DMS53 treated with DMSO at 0.1 percent for 48 hours (cell line): ENCODE data around the gene PXN.
"Not testable (repeated sequence)": the region's sequence is repeated elsewhere in the genome, so short reads cannot be mapped to it uniquely, and the experiment has no call there.

Experiments
- DNase-seq: peaks from one replicate; lab custom pipeline; 2025; ENCODE audit not compliant: unreplicated experiment; lab: John Stamatoyannopoulos, UW

Gene PXN

DNA sequence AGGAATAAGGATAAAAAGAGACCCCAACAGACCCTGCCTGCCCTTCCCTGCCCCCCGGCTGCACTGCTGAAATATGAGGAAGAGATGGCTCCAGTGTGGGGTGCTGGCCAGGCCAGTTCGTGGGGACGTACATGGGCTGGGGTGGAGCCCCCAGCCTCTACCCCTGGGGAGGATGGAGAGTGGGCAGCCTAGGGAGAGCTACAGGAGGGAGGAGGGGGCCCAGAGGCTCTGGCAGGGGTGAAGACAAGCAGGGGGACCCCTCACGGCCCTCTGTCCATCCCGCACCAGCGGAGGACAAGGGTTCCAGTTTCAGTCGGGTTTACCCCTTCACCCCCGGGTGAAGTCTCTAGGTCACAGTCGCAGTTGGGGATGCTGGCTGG, 53.6 kb downstream of the PXN start:
- no peak for DNase-seq

DNA sequence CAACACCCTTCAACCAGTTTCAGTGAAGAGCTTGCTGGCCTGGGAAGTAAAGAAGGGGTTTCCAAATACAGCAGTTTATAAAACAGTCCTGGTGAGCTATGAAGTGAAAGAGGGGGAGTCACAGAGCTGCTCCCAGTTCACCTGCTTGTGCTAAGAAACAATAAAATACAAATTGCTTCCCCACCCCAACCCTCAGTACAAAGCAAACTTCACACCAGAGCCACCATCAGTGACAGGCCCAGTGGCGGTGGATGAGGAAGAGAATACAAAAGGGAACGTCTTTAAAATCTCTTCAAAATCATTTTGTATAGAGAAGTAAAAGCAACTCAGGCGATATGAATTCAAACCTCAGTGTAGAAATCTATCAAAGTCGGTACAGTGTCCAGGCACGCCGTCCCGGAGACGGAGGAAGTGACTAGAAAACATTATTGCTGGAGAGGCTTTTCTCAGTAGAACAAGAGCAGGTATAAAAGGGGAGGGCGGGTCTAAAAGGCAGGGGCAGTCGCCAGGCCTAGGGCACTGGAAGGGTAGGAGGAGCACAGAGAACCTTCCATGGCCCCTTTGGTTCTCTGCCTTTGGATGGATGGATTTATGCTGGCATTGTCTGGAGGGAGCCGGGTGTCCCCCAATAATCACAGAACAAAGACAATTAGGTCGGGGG, 54.2 kb downstream of the PXN start:
- no peak for DNase-seq

DNA sequence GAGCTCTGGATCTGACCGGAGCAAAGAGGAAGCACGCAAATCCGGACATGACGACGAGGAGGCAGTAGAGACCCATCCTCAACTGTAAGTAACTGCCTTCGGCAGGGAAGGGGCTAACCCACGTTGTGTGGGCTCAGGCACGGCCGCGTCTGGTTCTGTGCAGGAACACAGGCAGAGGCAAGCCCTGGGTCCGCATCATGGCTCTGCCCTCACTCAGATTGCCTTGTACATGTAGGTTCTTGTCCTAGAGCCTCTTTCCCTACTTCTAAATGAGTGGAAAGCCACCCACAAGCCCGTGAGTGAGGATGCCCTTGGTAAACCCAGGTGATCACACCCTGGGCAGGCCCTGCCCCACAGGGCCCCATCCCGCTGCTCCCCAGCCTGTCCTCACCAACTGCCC, 55.7 kb downstream of the PXN start:
- no peak for DNase-seq

DNA sequence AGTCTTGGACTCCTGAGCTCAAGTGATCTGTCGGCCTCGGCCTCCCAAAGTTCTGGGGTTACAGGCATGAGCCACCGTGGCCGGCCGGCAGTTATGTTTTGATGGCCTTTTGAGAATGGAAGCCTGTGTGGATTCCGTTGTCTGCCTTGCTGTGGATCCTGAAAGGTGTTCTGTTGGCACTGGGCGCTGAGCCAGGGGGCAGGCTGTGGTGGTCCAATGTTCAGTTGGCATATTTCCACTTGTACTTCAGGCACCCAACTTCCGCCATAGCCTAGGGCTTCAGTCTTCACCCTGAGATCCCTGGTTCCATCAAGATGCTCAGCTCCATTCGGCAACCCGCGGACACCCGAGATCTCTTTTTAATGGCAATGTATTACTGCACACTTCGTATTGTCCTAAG, 58.3 kb downstream of the PXN start:
- no peak for DNase-seq

DNA sequence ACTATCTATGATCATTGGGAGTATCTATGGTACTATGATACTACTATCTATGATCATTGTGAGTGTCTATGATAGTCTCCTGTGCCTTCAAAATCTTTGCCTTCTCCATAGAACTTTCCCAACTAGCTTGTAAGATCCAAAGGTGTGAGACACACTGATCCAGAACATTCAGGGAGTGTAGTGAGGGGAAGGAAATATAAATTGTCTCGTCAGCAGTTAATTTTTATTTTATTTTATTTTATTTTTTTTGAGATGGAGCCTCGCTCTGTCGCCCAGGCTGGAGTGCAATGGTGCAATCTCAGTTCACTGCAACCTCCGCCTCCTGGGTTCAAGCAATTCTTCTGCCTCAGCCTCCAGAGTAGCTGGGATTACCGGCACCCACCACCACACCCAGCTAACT, 58.7 kb downstream of the PXN start:
- DNase-seq: not testable (repeated sequence)

DNA sequence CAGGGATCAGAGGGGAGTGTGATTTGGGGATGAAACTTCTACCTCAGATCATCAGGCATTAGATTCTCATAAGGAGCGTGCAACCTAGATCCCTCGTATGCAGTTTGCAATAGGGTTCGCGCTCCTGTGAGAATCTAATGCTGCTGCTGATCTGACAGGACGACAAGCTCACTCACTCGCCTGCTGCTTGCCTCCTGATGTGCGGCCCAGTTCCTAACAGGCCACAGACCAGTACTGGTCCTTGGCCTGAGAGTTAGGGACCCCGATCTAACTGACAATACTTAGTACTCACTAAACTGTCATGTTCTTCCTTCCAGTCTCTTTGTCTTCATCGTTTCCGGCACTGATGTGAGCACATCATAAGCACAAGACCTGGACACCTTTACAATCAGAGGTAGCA, 59.3 kb downstream of the PXN start:
- DNase-seq: no peak

DNA sequence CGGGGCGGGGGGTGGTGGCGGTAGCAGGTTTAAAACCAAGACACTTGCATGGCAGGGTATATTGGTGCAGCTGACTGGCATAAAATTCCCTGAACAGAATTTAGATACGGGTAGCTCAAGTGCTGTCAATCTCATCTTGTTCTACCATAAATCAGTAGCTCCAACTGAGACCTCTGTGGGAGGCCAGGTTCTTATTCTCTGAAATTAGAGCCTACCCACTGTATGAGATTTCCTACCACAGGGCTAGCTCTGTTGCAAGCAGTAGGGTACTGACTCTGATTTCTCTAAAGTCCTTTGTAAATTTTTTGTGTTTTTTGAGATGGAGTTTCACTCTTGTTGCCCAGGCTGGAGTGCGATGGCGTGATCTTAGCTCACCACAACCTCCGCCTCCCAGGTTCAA, 61.4 kb downstream of the PXN start:
- no peak for DNase-seq

DNA sequence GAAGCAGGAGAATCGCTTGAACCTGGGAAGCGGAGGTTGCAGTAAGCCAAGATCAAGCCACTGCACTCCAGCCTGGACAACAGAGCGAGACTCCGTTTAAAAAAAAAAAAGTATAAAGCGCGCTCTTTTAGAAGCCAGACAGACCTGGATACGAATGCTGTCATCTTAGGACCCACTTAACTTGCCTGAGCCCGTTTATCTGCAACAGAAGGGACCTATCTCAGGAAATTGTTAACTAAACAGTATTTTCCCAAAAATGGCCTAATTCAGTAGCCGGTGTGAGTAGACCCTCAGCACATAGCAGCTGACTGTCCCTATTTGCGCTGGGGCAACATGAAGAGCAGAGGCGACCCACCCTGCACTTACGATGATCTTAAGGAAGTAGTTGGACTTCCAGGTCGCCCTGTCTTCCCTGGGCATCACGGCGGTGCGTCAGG, 65.1 kb downstream of the PXN start:
- no peak for DNase-seq

DNA sequence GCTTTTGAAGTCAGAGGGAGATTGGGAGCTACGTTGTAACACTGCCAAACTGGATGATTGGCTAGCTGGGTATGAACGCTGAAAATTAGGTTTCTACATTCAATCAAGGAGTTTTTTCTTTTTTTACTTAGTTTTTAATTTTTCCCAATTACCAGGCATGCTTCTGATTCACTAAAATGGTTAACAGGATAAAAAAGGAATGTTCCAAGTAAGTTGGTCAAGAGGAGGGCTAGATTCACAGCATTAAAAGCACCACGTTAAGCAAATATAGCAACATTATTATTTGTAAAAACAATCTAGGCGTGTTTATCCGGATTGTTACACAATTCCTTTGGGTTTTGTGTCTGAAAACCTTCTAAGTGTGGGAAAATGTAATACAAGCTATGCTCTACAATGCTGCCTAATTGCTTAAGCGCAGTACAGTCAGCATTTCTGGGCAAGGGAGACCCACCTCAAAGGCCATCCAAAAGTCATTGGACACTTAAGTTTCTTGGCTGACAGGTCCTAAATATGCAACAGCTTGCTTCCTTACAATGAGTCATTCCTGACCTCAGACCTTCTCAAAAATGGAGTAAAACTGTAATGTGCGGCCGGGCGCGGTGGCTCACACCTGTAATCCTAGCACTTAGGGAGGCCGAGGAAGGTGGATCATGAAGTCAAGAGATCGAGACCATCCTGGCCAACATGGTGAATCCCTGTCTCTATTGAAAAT, 65.8 kb downstream of the PXN start:
- no peak for DNase-seq

DNA sequence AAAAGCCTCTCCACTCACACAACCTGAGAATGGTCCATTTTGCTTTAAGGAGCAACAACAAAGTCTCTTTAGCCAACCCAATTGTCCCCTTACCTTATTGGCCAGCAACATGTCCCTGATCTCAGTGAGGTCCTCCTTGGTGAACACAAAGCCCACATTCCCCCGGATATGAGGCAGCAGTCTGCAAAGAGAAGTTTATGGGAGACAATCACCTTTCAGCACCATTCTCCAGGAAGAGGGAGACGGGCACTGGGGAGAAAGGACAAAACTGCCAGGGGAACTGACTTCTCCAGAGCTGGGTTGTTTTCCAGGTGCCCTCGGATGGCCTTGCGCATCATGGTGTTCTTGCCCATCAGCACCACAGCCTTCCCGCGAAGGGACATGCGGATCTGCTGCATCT, 66.5 kb downstream of the PXN start:
- DNase-seq: no peak

DNA sequence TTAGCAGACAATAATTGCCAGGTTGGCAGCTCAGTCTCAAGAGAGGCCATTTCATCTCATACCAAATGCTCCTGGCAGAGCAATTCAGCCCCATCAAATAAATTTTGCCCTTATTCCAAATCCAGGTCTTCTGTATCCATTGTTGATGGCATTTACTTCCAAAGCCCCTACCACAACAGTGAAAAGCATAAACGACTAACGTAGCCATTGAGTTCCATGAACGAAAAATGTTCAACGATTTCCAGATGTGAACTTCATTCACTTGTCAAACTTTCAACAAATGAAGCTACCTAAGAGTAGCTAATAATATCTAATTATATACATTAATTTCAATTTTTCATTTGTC, 68.0 kb downstream of the PXN start:
- DNase-seq: no peak

DNA sequence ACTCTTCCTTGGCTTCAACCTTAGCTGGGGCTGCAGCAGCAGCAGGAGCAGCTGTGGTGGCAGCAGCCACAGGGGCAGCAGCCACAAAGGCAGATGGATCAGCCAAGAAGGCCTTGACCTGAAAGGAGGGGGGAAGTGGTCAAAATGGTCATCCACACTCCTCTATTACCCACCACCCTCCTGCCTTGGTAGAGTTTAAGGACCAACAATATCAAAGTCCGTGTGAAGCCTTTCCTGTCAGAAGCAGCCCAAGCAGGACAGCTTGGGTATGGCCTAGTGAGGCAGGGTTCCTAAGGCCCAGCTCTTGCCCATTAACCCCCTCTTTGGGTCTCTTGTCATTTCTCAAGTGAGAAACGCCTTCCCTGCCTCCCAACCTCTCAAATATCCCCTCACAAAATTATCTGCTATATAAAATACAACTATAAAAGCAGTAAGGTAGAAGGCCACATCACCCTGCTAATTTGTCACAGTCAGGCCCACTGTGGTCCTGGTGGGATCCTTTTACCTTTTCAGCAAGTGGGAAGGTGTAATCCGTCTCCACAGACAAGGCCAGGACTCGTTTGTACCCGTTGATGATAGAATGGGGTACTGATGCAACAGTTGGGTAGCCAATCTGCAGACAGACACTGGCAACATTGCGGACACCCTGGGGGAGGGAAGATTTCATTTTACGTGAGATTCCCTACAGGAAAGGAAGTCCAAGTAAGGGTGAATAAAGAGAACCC, 68.6 kb downstream of the PXN start:
- DNase-seq: not testable (repeated sequence)

DNA sequence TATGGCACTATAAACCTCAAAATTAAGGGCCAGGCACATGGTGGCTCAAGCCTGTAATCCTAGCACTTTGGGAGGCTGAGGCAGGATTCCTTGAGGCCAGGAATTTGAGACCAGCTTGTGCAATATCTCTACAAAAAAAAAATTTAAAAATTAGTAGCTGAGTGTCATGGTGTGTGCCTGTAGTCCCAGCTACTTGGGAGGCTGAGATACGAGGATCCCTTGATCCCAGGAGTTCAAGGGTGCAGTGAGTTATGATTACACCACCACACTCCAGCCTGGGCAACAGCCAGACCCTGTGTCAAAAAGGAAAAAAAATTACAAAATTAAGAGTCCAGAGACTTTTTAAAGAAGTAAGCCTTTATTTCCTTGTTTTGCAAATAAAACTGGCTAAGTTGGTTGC, 69.2 kb downstream of the PXN start:
- DNase-seq: no peak

DNA sequence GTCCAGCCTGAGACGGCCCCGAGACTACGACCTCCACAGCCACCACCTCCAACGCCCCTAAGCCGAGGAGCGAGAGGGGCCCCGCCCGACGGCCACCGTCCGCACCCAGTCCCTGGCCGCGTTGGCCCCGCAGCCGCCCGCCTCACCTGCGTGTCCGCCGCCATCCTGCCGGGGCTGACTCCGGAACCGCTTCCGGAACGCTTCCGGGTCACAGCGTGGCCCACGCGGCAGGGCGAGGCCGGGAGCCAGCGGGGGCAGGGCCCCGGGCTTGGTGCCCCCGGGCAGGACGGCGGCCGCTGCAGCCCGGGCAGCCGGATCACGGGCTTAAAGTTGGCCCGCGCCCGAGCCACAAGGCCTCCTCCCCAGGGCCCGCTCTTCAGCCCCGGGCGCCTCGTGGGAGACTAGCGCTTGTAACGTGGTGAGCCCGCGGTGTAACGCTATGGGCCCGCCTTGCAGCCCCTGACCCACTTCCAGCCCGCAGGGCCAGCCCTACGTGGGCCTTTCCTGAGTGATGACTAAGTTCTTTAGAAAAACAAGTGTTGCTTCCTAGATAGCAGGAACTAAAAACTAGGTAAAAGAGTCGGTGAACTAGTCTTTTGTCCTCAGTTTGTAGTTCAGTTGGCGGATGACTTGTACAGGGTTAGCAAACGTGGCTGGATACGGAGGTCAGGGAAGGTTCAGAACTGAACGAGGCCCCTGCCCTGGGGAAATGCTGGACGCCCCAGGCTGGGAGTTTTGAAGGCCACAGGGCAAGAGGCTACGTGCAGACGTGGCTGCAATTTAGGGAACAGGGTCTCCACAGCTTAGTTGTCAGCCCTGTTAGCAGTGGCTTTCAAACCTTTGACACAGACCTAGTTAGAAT, 70.8 kb downstream of the PXN start, which contains the start of gene GCN1:
Gene GCN1 (minus strand): TSS at position 182 of the 862 bp plus-strand sequence. CDS start 18 bp downstream, at position 164.
- DNase-seq: peak; percentile 77

DNA sequence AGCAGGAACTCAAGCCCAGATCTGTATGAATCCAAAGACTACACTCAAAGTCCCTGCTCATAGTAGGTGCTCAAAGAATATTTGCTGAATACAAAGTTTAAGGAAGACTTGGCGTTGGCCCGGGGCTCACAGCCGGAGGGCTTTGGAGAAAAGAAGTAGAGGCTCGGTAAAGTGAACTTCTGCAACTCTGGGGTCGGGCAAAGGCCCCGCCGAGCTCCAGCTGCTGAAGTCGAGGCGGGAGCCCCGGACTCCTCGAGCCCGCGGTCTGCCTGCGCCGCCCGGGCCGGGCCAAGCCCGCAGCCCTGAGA, 71.3 kb downstream of the PXN start:
- DNase-seq: no peak

DNA sequence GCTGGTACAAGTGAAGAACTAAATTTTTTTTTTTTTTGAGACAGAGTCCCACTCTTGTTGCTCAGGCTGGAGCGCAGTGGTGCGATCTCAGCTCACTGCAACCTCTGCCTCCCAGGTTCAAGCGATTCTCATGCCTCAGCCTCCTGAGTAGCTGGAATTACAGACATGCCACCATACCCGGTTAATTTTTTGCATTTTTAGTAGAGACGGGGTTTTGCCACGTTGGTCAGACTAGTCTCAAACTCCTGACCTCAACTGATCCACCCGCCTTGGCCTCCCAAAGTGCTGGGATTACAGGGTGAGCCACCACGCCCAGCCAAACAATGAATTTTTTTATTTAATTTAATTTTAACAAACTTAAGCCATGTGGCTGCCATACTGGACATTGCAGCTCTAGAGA, 72.2 kb downstream of the PXN start:
- not testable (repeated sequence) for DNase-seq

DNA sequence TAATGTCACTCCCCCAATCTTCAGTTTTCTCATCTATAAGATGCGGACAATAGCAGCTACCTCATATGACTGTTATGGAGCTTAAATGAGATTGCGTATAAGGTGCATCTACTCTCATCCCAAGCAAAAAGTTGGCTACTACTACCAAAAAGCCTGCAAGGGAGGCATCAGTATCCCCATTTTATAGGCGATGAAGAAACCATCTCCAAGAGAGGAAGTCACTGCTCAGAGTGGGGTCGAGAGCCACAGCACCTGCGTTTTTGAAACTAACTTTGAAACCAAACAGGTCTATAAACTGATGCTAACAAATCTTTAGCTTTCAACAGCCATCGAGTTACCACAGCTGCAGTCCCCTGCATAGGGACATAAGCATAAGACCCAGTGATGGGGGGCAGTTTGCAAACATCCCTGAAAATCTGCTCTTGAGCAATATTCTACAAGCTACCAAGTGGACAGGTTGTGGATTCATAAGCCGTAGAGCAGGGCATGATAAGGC, 74.5 kb downstream of the PXN start:
- no peak for DNase-seq

DNA sequence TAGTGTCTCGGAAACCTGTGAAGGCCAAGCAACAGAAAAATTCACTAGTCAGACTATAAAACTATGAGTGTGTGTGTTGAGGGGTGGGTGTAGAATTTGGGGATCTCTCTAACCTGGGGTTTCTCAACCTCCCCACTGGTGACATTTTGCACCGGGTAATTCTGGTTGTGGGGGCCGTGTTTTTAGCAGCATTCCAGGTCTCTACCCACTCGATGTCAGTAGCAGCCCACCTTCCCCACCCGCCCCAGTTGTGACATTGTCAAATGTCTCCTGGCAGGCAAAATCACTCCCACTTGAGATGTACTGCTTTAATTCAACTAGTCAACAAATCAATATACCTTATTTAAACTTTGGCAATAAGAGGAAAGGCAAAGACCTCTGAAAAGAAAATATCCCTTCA, 75.1 kb downstream of the PXN start:
- no peak for DNase-seq

DNA sequence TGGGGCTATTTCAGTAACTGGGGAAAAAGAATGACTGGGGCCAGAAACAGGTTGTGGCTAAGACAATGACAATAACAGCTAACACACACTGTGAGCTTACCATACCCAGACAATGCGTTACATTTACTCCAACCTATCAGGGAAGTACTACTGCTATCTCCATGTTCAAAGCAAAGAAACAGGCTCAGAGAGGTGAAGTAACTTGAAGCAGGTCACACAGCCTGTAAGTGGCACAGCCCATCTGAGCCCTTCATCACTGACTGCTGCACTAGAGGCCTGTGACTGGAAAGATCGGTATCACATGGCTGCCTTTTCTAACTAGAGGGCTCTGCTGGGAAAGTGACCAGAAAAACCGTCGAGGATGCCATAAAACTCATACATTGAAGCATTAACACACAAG, 78.9 kb downstream of the PXN start:
- no peak for DNase-seq

DNA sequence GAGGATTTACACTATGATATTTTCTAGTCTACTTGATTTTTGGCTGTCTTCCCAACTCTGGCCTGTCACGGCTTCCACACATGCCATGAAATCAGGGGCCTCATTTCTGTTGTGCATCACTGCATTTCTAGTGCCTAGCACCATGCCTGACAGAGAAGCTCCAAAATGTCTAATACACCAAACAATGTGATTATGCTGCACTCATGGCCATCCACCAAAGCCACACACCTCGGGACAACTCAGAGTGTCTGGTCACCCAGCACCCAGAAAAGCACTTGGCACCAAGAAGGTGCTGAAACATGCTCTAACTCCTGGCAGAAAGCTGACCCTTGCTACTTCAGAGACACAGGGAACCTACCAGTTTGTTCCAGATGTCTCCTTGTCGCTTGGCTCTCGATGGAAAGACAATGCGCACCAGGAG, 82.3 kb downstream of the PXN start:
- DNase-seq: no peak

DNA sequence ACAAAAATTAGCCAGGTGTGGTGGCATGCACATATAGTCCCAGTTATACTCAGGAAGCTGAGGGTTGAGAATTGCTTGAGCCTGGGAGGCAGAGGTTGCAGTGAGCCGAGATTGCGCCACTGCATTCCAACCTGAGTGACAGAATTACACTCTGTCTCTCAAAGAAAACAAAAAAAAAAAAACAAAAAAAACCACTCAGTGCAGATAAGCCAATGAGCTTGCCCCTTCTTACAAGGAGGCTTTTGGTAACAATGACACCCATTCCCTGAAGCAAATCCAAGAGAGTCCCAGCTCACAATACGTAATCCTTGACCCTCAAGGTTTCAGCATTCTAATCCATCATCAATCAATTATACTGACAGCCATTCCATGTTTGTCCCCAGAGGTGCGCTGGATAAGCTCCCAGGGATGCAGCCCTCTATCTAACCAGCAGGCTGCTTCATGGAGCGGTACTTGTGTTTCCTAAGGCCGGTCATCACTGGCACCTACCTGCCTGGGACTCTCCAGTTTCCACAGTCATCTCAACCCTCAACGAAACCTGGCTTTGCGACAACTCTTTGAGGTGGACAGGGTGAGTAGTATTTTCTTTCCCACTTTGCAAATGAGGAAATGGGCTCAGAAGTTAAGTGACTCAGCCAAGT, 83.4 kb downstream of the PXN start:
- no peak for DNase-seq
